Stimulated activated CD4-positive, alpha-beta T cell treated with anti-CD3 and anti-CD28 coated beads, Interleukin-12 subunit alpha, Interleukin-12 subunit beta, amount 100 ng/mL, for 4 hours (primary cell): Measurements from ENCODE around the gene CREB3L2.

Experiments
- DNase-seq: peaks from one replicate; pipeline ENCODE4 v3.0.0-alpha.2; 2020

The CREB3L2 gene

DNA sequence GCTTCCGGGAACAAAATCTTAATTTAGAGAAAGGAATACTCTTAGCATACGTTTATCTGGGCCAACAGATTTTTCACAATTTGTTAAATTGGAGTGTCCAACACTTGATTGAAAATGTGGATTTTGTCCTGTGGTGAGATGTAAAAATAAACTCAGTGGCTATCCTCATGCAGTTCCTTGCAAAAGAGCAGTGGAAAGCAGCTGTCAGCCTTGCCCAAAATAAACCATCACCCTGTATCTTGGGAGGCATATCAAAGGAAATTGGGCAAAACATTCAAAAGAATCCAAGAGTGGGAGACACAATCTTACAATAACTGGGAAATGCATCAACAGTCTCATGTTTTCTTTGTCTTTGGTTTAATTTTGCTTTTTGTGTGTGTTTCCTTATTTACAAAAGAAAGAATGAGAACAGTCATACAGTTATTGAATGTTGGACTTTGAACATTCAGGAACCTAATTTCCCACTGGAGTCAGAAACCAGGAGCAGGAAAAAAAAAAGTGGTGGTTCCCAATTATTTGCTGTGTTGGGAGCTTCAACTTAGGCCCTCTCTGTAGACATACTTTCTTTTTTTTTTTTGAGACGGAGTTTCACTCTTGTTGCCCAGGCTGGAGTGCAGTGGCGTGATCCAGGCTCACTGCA lies 110.8 kb downstream of the CREB3L2 start:
- DNase-seq, result no peak

DNA sequence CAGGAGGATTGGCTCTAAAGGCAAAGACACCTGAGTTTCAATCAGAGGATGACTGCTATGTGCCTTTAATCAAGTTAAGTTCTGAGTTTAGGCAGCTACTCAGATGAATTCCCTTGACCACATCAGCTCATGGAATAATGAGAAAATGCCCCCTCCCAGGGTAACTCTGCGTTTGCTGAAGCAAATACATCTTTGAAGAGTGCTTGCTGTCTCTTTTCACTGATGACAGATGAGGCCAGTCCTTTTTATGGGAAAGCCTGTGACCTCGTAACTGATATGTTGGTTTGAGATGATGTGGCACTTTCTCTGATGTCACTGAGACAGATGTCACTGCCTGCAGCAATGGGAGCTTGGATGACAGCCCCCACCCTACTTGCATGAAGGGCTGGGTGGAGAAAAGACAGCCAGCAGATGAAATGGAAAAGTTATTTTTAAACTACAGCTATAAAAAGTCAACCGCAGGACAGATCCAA lies 111.4 kb downstream of the CREB3L2 start:
- no peak for DNase-seq

DNA sequence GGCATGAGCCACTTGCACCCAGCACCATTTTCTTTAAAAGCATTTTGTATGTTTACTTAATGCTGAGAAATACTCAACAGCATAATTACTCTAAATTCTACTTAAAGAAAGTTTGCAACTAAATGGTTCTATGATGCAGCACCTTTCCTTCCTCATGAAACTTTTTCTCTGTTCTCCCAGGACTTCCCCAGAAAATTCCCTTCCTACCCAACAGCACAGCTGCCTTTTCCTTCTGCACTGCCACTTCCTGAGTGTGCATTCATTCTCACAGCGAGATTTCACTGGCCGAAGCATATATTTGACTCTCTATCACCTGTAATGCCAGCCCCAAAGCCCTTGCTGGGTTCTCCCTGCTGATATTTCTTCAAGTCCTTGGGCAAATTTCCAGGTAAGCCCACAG lies 113.6 kb downstream of the CREB3L2 start:
- no peak for DNase-seq

DNA sequence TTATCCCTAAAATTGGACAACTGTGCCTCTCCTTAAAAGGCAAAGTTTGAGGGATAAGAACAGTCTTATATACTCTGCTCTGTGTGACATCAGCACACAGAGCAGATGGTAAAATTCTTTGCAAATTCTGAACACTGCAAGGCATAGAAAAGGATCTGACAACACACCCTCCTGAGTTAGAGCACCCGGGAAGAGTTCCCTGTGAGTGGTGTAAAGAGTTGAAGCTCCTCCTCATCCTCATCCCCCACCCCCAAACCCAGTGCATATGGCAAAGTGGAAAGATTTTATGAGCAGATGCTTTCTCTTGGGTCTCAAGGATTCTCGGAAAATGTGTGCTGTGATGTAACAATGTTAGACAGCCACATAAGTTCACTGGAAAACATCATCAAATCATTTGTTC lies 115.1 kb downstream of the CREB3L2 start:
- no peak for DNase-seq

- no peak for DNase-seq
Measured at GRCh38 chr7:137886281-137886680, 115.6 kb downstream of the CREB3L2 start.

- DNase-seq, result no peak
Measured at GRCh38 chr7:137885678-137886077, 116.2 kb downstream of the CREB3L2 start.

- no peak for DNase-seq
Measured at GRCh38 chr7:137882806-137883205, 119.1 kb downstream of the CREB3L2 start.

GRCh38 chr7:137882261-137882668 lies 119.6 kb downstream of the CREB3L2 start:
- DNase-seq, result no peak

DNA sequence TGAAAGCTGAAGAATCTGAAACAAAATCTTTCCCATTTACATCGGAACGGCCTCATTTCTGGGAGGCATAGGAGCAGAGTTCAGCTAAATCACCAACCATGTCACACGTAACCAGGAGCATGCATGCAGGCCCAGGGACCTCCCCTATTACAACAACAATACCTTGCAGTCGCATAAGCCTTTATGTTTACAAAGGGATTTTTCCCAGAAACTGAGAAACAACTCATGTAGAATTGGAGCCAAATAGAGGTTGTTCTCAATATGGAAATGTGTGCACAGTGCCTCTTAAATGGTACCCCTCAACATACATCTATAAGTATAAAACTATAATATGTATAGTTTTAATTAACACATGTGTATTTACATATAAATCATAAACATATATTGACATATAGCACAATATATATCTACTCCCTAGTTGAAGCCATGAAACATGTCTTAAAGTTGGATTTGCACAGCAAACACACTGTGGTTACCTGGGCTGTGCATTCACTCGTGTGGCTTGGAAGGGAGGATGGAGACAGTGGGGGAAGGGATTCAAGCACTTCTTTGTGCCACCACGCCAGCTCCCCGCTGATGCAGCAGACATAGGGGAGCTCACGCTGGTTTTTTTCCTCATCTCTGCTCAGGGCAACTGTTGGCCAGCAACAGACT lies 120.2 kb downstream of the CREB3L2 start:
- DNase-seq, result no peak

- DNase-seq, result no peak
Measured at GRCh38 chr7:137880432-137880831, 121.5 kb downstream of the CREB3L2 start.

DNA sequence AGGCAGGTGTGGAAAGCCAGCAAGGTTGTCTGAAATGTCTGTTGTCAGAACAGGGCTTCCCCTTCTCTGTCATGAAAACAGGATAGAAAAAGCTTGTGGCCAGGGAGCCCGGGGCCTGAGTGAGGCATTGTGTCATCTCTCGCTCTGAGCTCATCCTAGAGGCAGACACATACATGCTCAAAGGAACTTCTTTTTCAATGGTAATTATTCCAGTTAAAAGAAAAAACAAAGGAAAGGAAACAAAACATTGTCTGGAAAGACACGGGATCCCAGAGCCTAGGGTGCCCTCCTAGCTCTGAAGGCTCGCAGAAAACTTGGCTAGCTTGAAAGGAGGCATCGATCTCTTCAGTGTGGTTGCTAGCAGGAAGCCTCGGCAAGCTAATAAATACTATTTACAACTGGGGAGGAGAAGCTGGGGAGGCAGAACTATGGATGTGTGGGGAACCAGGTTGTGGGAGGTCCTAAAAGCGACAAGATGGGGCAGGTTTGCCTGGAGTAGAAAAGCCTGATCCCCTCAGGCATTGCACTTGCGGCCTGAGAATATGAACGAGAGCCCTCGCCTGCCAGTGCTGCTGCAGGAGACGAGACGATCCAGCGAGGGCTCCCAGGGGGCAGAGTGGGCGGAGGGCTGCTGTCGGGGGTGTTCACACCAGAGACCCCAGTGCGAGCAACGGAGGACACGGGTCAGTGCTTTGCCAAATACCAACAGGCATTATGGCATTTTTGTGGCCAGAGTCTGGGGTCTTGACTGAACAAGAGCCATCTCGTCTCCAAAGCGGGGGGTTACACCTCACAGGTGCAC lies 122.3 kb downstream of the CREB3L2 start:
- no peak for DNase-seq

- no peak for DNase-seq
Measured at GRCh38 chr7:137878333-137878961, 123.4 kb downstream of the CREB3L2 start.

DNA sequence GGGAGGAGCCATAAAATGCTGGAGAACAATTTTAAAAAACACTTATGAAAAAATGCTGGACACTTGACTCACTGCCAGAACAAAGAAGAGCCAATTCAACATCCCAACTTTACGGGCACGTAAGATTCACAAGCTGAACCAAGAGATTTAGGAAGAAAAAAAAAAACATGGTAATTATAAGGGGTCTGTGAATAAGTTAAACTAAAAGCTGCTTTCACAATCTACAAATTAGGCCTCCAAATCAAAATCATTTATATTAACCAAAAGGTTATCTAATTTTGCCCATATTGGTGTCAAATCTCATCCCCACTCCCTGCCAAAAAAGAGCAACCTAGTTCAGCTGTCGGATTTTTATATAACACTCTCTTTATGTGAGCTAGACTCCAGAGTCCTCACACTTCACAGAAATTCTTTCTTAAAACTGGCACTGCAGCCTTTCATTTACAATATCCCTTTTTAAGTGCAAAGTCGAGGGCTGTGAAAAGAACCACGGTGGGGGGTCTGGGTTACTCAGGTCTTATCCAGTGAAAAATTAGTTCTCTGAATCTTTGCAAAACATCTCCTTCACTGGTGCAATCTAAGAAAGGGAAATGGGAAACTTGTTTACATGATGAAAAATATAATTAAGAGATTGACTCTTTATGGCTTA lies 124.7 kb downstream of the CREB3L2 start:
- no peak for DNase-seq

DNA sequence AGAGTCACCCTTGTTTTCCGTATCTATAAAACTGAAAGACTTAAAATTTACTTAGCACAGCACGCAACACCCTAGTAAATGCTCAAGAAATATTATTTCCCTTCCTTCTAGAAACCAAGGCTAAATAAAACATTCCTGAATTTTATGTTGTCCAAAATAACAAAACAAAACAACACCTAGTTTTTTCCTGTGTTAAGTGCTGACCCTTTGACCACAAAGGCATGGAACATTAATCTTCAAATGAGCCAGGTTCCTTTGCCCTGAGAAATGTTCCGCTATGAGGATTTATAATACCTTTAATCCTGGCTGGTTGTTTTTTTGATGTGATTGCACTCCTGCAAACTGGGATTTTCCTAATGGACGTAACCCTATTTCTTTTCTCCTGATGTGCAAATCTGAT lies 126.1 kb downstream of the CREB3L2 start:
- DNase-seq, result no peak

GRCh38 chr7:137873979-137874777 lies 127.7 kb downstream of the CREB3L2 start:
- DNase-seq, result no peak

DNA sequence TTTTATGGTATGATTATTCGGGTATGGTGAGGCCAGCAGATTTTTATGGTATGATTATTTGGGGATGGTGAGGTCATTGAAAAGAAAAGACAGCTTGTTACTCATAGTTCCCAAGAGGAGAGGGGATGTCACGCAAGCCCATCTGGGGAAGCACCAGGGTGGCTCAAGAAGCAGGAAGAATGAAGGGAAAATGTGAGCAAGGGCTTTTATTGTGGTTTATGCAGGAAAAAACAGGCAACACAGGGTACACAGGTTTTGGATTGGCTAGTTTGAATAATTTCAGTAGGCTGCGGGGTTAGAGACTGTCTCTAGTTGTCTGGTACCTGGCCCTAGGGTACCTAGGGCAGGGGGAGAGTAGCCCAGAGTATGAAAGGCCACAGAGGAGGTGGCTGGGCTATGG lies 128.4 kb downstream of the CREB3L2 start:
- DNase-seq, result no peak

GRCh38 chr7:137871170-137871915 lies 130.5 kb downstream of the CREB3L2 start:
- no peak for DNase-seq

DNA sequence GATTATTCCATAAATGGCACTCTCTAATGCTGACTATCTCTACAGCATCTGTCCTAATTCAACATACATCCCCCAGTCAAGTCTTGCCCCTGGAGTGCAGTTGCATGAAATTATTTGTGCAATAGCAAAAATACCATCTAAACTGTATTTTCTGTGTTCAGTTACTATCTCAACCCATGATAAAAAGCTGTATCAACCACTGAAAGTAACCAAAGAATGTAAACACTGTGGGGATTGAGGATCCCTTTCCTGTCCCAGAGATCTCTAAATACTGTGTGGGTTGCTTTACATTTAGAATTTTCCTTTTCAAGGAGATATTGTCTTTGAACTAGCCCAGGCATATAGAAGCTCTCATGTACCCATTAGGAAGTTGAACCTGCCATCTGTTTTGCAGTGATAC lies 131.2 kb downstream of the CREB3L2 start:
- no peak for DNase-seq

DNA sequence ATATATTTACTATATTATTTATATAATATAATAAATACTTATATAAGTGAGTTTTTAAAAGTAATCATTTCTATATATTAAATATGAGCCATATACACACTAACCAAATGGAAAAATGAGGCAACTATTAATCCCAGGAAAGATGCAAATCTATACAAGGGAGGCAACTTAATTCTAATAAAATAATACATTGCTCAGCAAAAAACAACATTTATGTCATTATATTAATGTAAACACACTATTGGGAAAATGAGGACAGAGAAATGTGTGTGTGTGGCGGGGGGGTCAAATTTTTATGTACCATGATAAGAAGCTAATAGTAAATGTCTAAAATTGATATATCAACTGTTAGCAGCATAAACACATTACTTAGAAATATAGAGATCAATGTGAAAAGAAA lies 131.8 kb downstream of the CREB3L2 start:
- no peak for DNase-seq

- no peak for DNase-seq
Measured at GRCh38 chr7:137869260-137869659, 132.6 kb downstream of the CREB3L2 start.

DNA sequence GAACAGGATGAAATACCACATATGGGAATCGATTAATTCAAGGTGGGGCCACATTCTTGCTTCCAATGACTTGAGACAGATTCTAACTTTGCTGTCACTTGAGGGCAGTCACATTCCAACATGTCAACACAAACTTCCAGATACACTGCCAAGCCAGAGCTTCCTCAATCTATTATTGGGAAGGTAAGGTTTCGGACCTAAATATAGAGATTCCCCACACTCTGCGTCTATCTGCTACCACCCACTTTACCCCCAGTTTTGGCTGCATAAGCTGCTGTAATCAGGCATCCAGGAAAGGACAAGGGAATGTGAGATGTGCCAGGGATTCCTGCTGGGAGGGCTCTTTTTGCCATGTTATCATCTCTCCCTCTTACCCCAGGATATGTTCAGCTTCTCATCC lies 134.6 kb downstream of the CREB3L2 start:
- DNase-seq, result no peak
